Gastrocnemius medialis (tissue), 4 donors: ENCODE measurements around the gene LUC7L2.

Source experiments
- CTCF ChIP-seq, 5 experiments: fragments of 450-650 bp in 3 of 5; fragments of 200-600 bp in 2 of 5; sonication (generic) in 2 of 5; IDR thresholded peaks in 4 of 5; conservative IDR thresholded peaks in 1 of 5; 1 replicate in 4 of 5; 2 replicates in 1 of 5; pipeline ENCODE4 v1.5.1; 2016 to 2019; ENCODE audit warnings: antibody characterized with exemption in 5 of 5, mild to moderate bottlenecking in 3 of 5, moderate library complexity in 3 of 5
- POLR2A ChIP-seq, 2 donors: fragments of 450-650 bp; IDR thresholded peaks; one replicate each; pipeline ENCODE4 v1.6.1; 2017; ENCODE audit warnings: antibody characterized with exemption in 2 of 2, mild to moderate bottlenecking in 2 of 2, moderate library complexity in 2 of 2

GRCh38 chr7:139382439-139382838 is 22.7 kb downstream of the LUC7L2 start:
- TF ChIP-seq POLR2A (IDR thresholded peaks at IDR 0.05) (no peak), CTCF (IDR thresholded peaks at IDR 0.05 in 4 of 5, conservative IDR thresholded peaks at IDR 0.05 in 1 of 5) (no peak)
